DND-41 (cell line): ENCODE measurements around the gene SLC7A7.

Source experiments
- ATAC-seq: fragments of 200-7000 bp; cut with Tn5 transposase; 3 replicates; pipeline ENCODE4 v1.9.1; 2021; ENCODE audit warnings: low read depth; ENCODE audit not compliant: insufficient read depth
- DNase-seq: peaks from one replicate; pipeline ENCODE4 v3.0.0-alpha.2; 2020
- H2AFZ ChIP-seq: 2 replicates; pipeline ENCODE4 v1.6.0; 2012; ENCODE audit warnings: low read depth, low read length
- H3K27ac ChIP-seq: 2 replicates; pipeline ENCODE4 v1.5.1; 2012; ENCODE audit warnings: low read length, inconsistent platforms
- H3K27me3 ChIP-seq: fragments of 200-600 bp; sonication (generic); 2 replicates; pipeline ENCODE4 v1.6.0; 2012; ENCODE audit warnings: low read length, mild to moderate bottlenecking, inconsistent platforms; ENCODE audit not compliant: insufficient read depth, poor library complexity
- H3K36me3 ChIP-seq: 2 replicates; pipeline ENCODE4 v1.5.1; 2012; ENCODE audit warnings: low read length, inconsistent platforms; ENCODE audit not compliant: insufficient read depth
- H3K4me1 ChIP-seq: 2 replicates; pipeline ENCODE4 v1.5.1; 2012; ENCODE audit warnings: mild to moderate bottlenecking, low read length; ENCODE audit not compliant: insufficient read depth
- H3K4me2 ChIP-seq: 2 replicates; pipeline ENCODE4 v1.6.0; 2012; ENCODE audit warnings: mild to moderate bottlenecking, moderate library complexity, low read length, inconsistent platforms; ENCODE audit not compliant: insufficient read depth
- H3K4me3 ChIP-seq, 2 experiments: fragments of 200-600 bp in 1 of 2; shearing (Covaris generic) in 1 of 2; 2 replicates each; pipeline ENCODE4 v1.5.1; 2012 to 2016; ENCODE audit warnings: inconsistent platforms in 2 of 2, low read length in 2 of 2, mild to moderate bottlenecking in 2 of 2, low read depth in 1 of 2, moderate library complexity in 1 of 2
- H3K79me2 ChIP-seq: 2 replicates; pipeline ENCODE4 v1.6.0; 2012; ENCODE audit warnings: low read length, inconsistent platforms; ENCODE audit not compliant: insufficient read depth
- H3K9ac ChIP-seq: 2 replicates; pipeline ENCODE4 v1.6.0; 2012; ENCODE audit warnings: low read depth, mild to moderate bottlenecking, inconsistent platforms, low read length, moderate library complexity
- H3K9me3 ChIP-seq: 2 replicates; pipeline ENCODE4 v1.5.1; 2012; ENCODE audit warnings: low read length, moderate library complexity, mild to moderate bottlenecking, inconsistent platforms; ENCODE audit not compliant: insufficient read depth, severe bottlenecking
- H4K20me1 ChIP-seq: 2 replicates; pipeline ENCODE4 v1.6.0; 2012; ENCODE audit warnings: low read length; ENCODE audit not compliant: insufficient read depth
- CTCF ChIP-seq: IDR thresholded peaks from 2 replicates; pipeline ENCODE4 v1.5.1; 2012; ENCODE audit warnings: borderline replicate concordance, low read length, moderate library complexity, mild to moderate bottlenecking; ENCODE audit not compliant: poor library complexity, severe bottlenecking; ENCODE audit errors: extremely low read depth
- EZH2 ChIP-seq: IDR thresholded peaks from 3 replicates; pipeline ENCODE4 v1.6.1; 2012; ENCODE audit warnings: borderline replicate concordance, low read depth, mild to moderate bottlenecking, moderate library complexity, low read length, inconsistent platforms; ENCODE audit not compliant: severe bottlenecking

Gene SLC7A7

GRCh38 chr14:22845821-22846625, 30.8 kb upstream of the SLC7A7 start:
- Histone ChIP-seq H3K4me3 (no peak overlapping the region), H3K9ac (no peak overlapping the region), H3K27ac (no peak overlapping the region), H3K4me1 (no peaks in the 10 kb centered on the region), H3K4me2 (no peak overlapping the region), H3K79me2 (no peaks in the 10 kb centered on the region), H2AFZ (no peak overlapping the region), H3K9me3 (no peaks in the 10 kb centered on the region), H3K36me3 (no peaks in the 10 kb centered on the region), H3K27me3 (peaks cover 27% of the 10 kb centered on the region), H4K20me1 (peaks cover 10% of the 10 kb centered on the region)
- ATAC-seq (no peak), DNase-seq (no peak)
- TF ChIP-seq CTCF (no peak), EZH2 (no peak)

GRCh38 chr14:22845103-22845394, 29.8 kb upstream of the SLC7A7 start:
- Histone ChIP-seq H3K4me3 (no peak overlapping the region), H3K79me2 (no peaks in the 10 kb centered on the region), H3K9ac (no peak overlapping the region), H3K4me2 (no peak overlapping the region), H3K9me3 (no peaks in the 10 kb centered on the region), H3K27ac (no peak overlapping the region), H3K4me1 (no peaks in the 10 kb centered on the region), H3K36me3 (no peaks in the 10 kb centered on the region), H3K27me3 (peaks cover 24% of the 10 kb centered on the region), H4K20me1 (peaks cover 7% of the 10 kb centered on the region), H2AFZ (no peak overlapping the region)
- DNase-seq (no peak), ATAC-seq (no peak)
- TF ChIP-seq CTCF (no peak), EZH2 (no peak)

GRCh38 chr14:22844221-22845102, 29.2 kb upstream of the SLC7A7 start:
- H3K36me3 ChIP-seq, result no peaks in the 10 kb centered on the region
- TF ChIP-seq CTCF (no peak), EZH2 (no peak)
- no peaks in the 10 kb centered on the region for H3K9me3 ChIP-seq
- H3K27me3 ChIP-seq, result peaks cover 20% of the 10 kb centered on the region
- peaks cover 3% of the 10 kb centered on the region for H4K20me1 ChIP-seq
- no peak overlapping the region for H3K4me3 ChIP-seq
- no peaks in the 10 kb centered on the region for H3K4me1 ChIP-seq
- H3K79me2 ChIP-seq, result no peaks in the 10 kb centered on the region
- H3K4me2 ChIP-seq, result no peak overlapping the region
- H3K27ac ChIP-seq, result no peak overlapping the region
- H2AFZ ChIP-seq, result no peak overlapping the region
- DNase-seq, result no peak
- ATAC-seq, result no peak
- H3K9ac ChIP-seq, result no peak overlapping the region
